SH-SY5Y (cell line): ENCODE results near the gene MRPL58.

Source experiments
- GATA2 ChIP-seq: IDR thresholded peaks from 2 replicates; pipeline ENCODE4 v1.6.1; 2011; ENCODE audit warnings: mild to moderate bottlenecking, low read depth, low read length
- GATA3 ChIP-seq: IDR thresholded peaks from 2 replicates; pipeline ENCODE4 v1.6.1; 2011; ENCODE audit warnings: low read depth, mild to moderate bottlenecking, low read length, moderate library complexity

- no peak for TF ChIP-seq GATA2
- TF ChIP-seq GATA3, result no peak
Observed at GRCh38 chr17:75012096-75012345, 449 bp upstream of the MRPL58 start.
